SKM-1 (cell line): Measurements from ENCODE around the gene CDYL.

Experiments used
- DNase-seq: peaks from one replicate; lab custom pipeline; 2025; ENCODE audit not compliant: unreplicated experiment; lab: John Stamatoyannopoulos, UW

Gene CDYL

GRCh38 chr6:4931530-4932227 is 155.5 kb downstream of the CDYL start:
- DNase-seq = no peak

DNA sequence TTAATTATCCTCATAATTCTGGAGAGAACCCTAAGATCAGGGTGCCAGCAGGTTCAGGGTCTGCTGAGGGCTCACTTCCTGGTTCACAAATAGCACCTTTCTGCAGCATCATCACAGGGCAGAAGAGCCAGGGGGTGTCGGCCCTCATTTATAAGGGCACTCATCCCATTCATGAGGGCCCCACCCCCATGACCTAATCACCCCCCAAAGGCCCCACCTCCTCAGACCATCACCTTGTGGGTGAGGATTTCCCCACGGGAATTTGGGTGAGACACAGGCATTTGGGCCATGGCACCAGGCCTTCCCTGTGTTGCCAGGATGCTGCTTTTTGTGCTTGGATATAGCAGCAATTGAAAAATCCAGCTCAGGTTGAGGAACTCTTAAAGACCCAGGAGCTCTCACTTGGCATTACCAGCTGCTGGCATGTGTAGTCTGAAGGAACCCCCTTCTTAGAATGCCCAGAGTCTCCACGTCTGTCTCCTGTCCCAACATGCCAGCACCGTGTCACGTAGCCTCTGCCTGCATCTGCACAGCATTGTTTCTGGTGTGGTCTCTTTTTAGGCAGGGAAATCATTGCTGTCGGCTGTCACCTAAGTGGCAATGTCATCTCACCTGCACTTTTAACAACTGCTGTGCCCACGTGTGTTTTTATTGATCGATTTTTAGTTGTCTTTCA is 156.2 kb downstream of the CDYL start:
- DNase-seq = no peak

- DNase-seq = no peak
Observed at GRCh38 chr6:4935486-4935885, 159.3 kb downstream of the CDYL start.

- no peak for DNase-seq
Observed at GRCh38 chr6:4935975-4936680, 159.9 kb downstream of the CDYL start.

- peak; percentile 6 for DNase-seq
Observed at GRCh38 chr6:4936681-4937041, 160.5 kb downstream of the CDYL start.

DNA sequence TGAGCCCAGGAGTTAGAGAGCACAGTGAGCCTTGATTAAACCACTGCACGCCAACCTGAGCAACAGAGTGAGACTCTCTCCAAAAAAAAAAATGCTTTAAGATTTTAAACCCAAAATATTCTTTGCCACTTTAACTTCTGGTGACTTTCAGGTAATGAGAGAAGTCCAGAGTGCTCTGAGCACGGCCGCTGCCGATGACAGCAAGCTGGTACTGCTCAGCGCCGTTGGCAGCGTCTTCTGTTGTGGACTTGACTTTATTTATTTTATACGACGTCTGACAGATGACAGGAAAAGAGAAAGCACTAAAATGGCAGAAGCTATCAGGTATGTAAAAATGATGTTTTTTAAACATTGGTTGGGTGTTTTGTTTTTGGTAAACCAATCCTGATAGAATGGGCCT is 161.2 kb downstream of the CDYL start:
- DNase-seq = no peak

DNA sequence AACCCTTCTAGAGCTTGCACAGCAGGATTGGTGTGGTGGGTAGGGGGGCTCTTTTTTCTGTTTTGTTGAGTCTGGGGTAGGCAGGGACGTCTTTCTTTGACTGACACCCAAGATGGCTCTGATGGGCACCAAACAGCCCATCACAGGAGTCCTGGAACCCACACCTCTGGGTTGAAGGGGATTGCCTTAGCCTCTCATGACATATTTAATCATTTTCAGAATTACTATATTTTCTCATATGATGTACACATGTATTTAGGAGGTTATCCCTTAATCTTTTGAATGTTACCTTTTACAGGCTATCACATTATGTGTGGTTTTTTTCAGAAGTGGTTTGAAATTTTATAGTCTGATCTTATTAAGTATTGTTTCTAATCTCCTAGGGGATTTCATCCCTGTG is 163.0 kb downstream of the CDYL start:
- DNase-seq = no peak

DNA sequence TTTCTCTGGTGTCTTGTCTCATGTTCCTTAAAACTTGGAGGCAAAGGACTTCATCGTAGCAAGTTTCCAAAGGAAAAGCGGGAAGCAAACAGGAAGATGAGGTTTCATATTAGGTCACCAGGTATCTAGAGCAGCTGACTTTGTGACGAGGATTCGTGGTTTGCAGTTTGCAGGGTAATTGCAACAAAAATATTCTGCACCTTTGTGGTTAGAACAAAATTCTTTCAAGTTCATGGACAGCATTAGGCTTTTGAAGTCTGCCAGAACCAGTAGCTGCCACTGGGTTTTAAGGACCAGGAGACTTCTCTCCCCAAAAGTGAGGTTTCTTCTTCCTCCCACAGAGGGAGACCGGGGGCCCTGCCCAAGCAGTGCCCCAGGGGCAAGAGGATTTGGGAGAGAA is 164.2 kb downstream of the CDYL start:
- DNase-seq = no peak

GRCh38 chr6:4941782-4942672 is 165.8 kb downstream of the CDYL start:
- peak; percentile 12 for DNase-seq

GRCh38 chr6:4942673-4943009 is 166.4 kb downstream of the CDYL start:
- DNase-seq = no peak

GRCh38 chr6:4943716-4944115 is 167.5 kb downstream of the CDYL start:
- DNase-seq = no peak

- DNase-seq = no peak
Observed at GRCh38 chr6:4944325-4944724, 168.1 kb downstream of the CDYL start.

DNA sequence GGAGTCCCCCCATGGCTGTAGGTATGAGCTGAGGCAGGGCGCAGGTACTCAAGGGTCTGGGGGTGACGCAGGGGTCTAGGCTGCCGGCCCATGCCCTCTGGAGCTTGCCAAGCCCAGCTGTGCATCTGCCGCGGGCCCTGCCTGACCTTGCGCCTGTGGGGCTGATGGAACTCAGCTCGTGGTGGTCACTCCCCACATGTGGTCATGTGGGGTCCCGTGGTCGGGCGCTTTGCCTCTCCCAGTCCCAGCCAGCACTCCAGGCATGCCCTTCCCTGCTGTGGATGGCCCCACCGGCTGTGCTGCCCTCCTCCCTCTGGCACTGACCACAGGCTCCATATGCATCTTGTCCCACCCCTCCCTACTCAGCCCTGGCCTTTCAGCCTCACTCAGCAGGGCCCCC is 170.3 kb downstream of the CDYL start:
- DNase-seq = no peak

DNA sequence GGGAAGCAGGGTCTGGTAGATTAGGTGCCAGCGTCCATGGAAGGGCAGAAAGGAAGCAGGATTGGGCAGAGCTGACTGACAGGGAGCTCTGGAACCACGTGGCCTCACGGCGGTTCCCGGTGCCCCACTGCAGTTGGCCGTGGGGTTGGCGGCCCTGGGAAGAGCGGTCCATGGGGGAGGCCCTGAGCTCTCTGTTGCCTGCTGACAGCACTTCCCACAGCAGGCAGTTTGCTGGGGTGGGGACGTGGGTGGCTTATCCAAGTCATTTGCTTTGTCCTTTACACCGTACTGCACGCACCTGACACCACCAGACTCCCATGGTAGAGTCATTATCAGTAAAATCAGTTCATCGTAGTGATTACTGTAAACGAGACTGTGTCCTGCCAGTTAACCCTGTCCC is 171.5 kb downstream of the CDYL start:
- DNase-seq = no peak

DNA sequence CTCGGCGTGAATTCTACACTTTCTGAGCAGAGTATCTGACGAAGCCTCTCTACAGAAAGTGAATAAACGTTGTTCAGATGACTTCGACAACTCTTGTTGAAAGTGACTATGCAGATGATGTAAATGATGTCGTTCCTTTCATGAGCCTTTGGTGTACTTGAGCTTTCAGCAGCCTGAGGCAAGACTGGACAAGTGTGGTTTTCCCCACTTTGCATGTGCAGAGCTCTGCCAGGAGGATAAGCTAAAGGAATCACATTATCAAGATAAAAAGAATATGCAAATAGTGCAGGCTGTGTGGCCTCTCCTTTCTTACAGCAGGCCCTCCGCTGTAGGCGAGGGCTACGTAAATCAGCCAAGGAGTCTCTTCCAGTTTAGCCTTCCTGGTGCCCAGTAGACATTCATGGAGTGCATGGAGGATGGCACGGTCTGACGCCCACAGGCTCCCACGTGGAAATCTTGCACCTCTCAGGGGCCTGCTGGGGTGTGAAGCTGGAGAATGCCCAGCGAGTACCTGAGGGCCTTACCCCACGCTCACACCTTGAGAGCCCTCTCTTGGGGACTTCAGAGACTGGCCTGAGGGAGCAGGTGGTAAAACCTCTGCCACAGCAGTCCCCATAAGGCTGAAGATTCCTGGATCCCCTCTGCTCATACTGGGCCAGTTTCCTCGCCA is 172.7 kb downstream of the CDYL start:
- no peak for DNase-seq

GRCh38 chr6:4950076-4950475 is 173.9 kb downstream of the CDYL start:
- no peak for DNase-seq

DNA sequence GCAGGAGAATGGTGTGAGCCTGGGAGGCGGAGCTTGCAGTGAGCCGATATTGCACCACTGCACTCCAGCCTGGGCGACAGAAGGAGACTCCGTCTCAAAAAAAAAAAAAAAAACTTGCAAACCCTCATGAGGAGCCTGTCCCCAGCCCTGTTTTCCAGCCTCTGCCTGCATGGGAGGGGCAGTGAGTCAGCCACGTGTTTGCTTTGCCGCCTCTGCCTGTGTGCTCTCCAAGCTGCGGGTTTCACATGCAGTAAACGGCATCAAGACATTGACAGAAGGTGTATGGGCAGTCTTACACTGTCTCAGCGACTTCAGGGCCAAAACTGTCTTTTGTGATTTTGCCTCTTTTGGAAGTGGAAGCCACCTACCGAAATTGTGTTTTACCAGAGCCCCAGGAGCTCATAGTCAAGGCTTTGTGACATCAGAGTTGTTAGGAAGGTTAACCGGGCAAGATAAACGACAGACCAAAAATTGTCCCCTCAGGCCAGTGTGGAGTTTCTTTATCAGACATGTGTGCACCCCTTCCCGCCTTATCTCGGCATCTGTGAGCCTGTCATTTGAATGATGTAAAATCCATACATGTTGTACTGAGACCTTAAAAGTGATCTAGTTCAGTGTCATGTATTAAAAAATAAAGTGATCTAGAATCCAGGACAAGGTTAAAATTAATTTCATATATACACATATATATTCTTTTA is 174.8 kb downstream of the CDYL start:
- no peak for DNase-seq

DNA sequence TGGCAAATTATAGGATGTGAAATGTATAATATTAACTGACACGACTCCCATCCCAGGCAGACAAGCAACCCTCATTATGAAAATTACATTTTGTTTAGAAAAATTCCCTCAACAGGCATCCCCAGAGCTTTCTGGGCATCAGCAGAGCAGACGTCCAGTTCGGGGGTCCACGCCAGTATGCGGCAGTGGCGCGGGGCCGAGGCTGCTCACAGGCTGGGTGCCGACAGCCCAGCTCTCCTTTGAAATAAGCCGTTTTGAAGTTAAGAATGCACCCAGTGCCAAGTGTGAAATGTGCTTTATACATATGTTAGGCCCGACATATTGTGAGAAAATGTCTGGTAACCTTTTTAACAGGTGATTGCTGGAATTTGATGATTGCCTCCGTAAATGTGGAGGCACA is 177.2 kb downstream of the CDYL start:
- no peak for DNase-seq

DNA sequence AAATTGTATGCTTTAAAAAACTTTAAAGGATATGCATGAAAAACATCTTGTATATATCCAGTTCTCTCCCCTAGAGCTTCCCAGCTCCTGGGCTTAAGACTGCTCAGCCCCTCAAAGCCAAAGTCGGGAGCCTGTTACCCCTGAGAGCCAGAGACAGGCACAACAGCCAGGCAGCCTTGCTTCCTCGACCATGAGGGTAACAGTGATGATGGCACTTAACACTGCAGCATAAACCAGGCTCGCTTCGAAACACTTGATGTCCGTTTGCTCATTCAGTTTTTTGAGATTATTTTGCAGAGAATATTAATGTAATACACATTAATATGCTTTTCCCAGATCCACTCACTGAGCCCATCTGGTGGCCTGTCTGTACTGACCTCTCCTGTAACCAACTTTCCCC is 180.4 kb downstream of the CDYL start:
- DNase-seq = no peak

DNA sequence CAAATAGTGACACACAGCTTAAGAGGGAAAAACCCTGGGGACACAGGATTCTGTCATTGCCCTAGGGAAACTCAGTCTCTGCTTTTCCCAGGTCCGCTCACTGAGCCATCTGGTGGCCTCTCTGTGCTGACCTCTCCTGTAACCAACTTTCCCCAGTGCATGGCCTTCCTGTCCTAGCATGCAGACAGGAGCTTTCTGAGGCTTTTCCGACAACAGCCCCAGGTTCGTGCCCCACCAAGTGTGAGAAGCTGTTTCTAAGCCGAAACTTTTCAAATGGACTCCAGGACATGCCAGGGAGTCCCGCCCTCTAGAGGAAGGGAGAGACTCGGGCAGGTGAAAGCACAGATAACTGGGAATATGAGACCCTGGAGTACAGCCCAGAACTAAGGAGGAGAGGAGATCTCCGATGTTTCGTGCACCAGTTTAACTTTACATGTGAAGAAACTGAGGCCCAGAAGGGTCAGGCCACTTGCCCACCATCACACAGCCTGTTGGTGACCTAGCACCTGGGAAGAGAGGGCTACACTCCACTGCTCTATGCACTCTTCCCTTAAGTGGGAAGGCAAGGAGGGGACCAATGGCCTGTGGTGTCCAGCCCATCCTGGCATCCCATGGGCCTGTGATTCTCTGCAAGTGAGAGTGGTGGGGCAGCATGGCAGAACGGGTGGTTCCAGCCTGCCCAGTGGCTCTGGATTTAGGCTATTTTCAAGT is 181.5 kb downstream of the CDYL start:
- DNase-seq = no peak
